H9 (cell line): ENCODE measurements around the gene SUPT3H. TPM values are rescaled to one million over a fixed set of nuclear protein-coding genes. Genes with fewer than 3 reads are reported as not detected.

Experiments
- DNase-seq: peaks from one replicate; pipeline ENCODE4 v3.0.0-alpha.2; 2017
- H2AFZ ChIP-seq: one replicate; pipeline ENCODE4 v1.6.1; 2013; ENCODE audit warnings: mild to moderate bottlenecking, low read length, control low read depth, moderate library complexity
- H2AK5ac ChIP-seq: 2 replicates; pipeline ENCODE4 v1.6.1; 2013; ENCODE audit warnings: low read length, control low read depth, mixed read lengths; ENCODE audit not compliant: insufficient read length
- H2BK120ac ChIP-seq: one replicate; pipeline ENCODE4 v1.6.1; 2013; ENCODE audit warnings: low read depth, mild to moderate bottlenecking, low read length, control low read depth, inconsistent platforms; ENCODE audit not compliant: poor library complexity, severe bottlenecking
- H2BK12ac ChIP-seq: 2 replicates; pipeline ENCODE4 v1.6.1; 2013; ENCODE audit warnings: low read length, control low read depth, mixed read lengths, low read depth; ENCODE audit not compliant: insufficient read length
- H2BK15ac ChIP-seq: 2 replicates; pipeline ENCODE4 v1.6.1; 2013; ENCODE audit warnings: low read depth, low read length, control low read depth
- H2BK20ac ChIP-seq: one replicate; pipeline ENCODE4 v1.6.1; 2013; ENCODE audit warnings: low read depth, mild to moderate bottlenecking, low read length, control low read depth, inconsistent platforms; ENCODE audit not compliant: poor library complexity, severe bottlenecking
- H2BK5ac ChIP-seq: 2 replicates; pipeline ENCODE4 v1.6.1; 2013; ENCODE audit warnings: low read length, control low read depth, mixed read lengths; ENCODE audit not compliant: insufficient read length
- H3K14ac ChIP-seq: 2 replicates; pipeline ENCODE4 v1.6.1; 2013; ENCODE audit warnings: low read length, control low read depth; ENCODE audit not compliant: insufficient read depth
- H3K18ac ChIP-seq: 2 replicates; pipeline ENCODE4 v1.6.1; 2013; ENCODE audit warnings: low read depth, mild to moderate bottlenecking, mixed read lengths, low read length, control low read depth; ENCODE audit not compliant: insufficient read length
- H3K23ac ChIP-seq: 2 replicates; pipeline ENCODE4 v1.6.1; 2013; ENCODE audit warnings: low read length, control low read depth, mixed read lengths, low read depth; ENCODE audit not compliant: insufficient read length
- H3K23me2 ChIP-seq: 2 replicates; pipeline ENCODE4 v1.6.1; 2013; ENCODE audit warnings: low read depth, mild to moderate bottlenecking, mixed read lengths, low read length, control low read depth; ENCODE audit not compliant: insufficient read length, poor library complexity, severe bottlenecking
- H3K27ac ChIP-seq: 2 replicates; pipeline ENCODE4 v1.5.1; 2013; ENCODE audit warnings: low read length, control low read depth, mixed read lengths, low read depth; ENCODE audit not compliant: insufficient read length
- H3K27me3 ChIP-seq: 2 replicates; pipeline ENCODE4 v1.6.1; 2013; ENCODE audit warnings: low read length, control low read depth, inconsistent platforms; ENCODE audit not compliant: insufficient read depth
- H3K4ac ChIP-seq: 2 replicates; pipeline ENCODE4 v1.6.1; 2013; ENCODE audit warnings: low read depth, mild to moderate bottlenecking, control low read depth, inconsistent platforms, low read length, moderate library complexity
- H3K4me1 ChIP-seq: 2 replicates; pipeline ENCODE4 v1.6.1; 2013; ENCODE audit warnings: low read length, control low read depth, inconsistent platforms; ENCODE audit not compliant: insufficient read depth
- H3K4me2 ChIP-seq: 2 replicates; pipeline ENCODE4 v1.6.1; 2013; ENCODE audit warnings: low read length, control low read depth, mixed read lengths; ENCODE audit not compliant: insufficient read length, insufficient read depth
- H3K56ac ChIP-seq: 2 replicates; pipeline ENCODE4 v1.6.1; 2013; ENCODE audit warnings: low read depth, mild to moderate bottlenecking, mixed read lengths, low read length, control low read depth; ENCODE audit not compliant: insufficient read length
- H3K79me1 ChIP-seq: 2 replicates; pipeline ENCODE4 v1.6.1; 2013; ENCODE audit warnings: low read depth, mild to moderate bottlenecking, moderate library complexity, low read length, control low read depth, inconsistent platforms; ENCODE audit not compliant: insufficient read depth, poor library complexity, severe bottlenecking
- H3K79me2 ChIP-seq: 2 replicates; pipeline ENCODE4 v1.6.1; 2013; ENCODE audit warnings: low read length, control low read depth, inconsistent platforms; ENCODE audit not compliant: insufficient read depth
- H3K9ac ChIP-seq: 2 replicates; pipeline ENCODE4 v1.6.1; 2013; ENCODE audit warnings: low read length, control low read depth, mixed read lengths; ENCODE audit not compliant: insufficient read length; ENCODE audit errors: extremely low read depth
- H3K9me3 ChIP-seq: one replicate; pipeline ENCODE4 v1.6.1; 2013; ENCODE audit warnings: low read depth, low read length, inconsistent platforms; ENCODE audit not compliant: control insufficient read depth
- H3T11ph ChIP-seq: one replicate; pipeline ENCODE4 v1.6.1; 2013; ENCODE audit warnings: mild to moderate bottlenecking, low read length, control low read depth, inconsistent platforms
- H4K20me1 ChIP-seq: one replicate; pipeline ENCODE4 v1.6.1; 2013; ENCODE audit not compliant: control insufficient read depth, insufficient read length, insufficient read depth
- H4K5ac ChIP-seq: 2 replicates; pipeline ENCODE4 v1.6.1; 2013; ENCODE audit warnings: low read depth, mild to moderate bottlenecking, mixed read lengths, low read length, control low read depth; ENCODE audit not compliant: insufficient read length
- H4K8ac ChIP-seq: replicated peaks from 2 replicates; pipeline ENCODE4 v1.6.1; 2013; ENCODE audit warnings: low read length, control low read depth, mixed read lengths, low read depth; ENCODE audit not compliant: insufficient read length
- H4K91ac ChIP-seq: 2 replicates; pipeline ENCODE4 v1.6.1; 2013; ENCODE audit warnings: low read depth, mild to moderate bottlenecking, moderate library complexity, mixed read lengths, low read length, control low read depth; ENCODE audit not compliant: insufficient read length
- H3K27ac Mint-ChIP-seq, 3 experiments: 2 replicates in 2 of 3; 3 replicates in 1 of 3; pipeline ENCODE4 v1.8.0; 2020 to 2021; ENCODE audit warnings: mixed read lengths in 3 of 3, mild to moderate bottlenecking in 1 of 3, moderate library complexity in 1 of 3
- H3K27me3 Mint-ChIP-seq: 2 replicates; pipeline ENCODE4 v1.8.0; 2021; ENCODE audit warnings: low read depth, mild to moderate bottlenecking, moderate library complexity, mixed read lengths
- H3K36me3 Mint-ChIP-seq, 3 experiments: 2 replicates in 2 of 3; 3 replicates in 1 of 3; pipeline ENCODE4 v1.8.0; 2020 to 2021; ENCODE audit warnings: low read depth in 3 of 3, mixed read lengths in 3 of 3; ENCODE audit not compliant: insufficient read depth in 1 of 3
- H3K4me1 Mint-ChIP-seq, 2 experiments: 2 replicates each; pipeline ENCODE4 v1.8.0; 2020; ENCODE audit warnings: mixed read lengths in 2 of 2
- H3K4me3 Mint-ChIP-seq, 2 experiments: 2 replicates in 1 of 2; 3 replicates in 1 of 2; pipeline ENCODE4 v1.8.0; 2020 to 2021; ENCODE audit warnings: mild to moderate bottlenecking in 2 of 2, mixed read lengths in 2 of 2, moderate library complexity in 1 of 2
- H3K9me3 Mint-ChIP-seq, 2 experiments: 2 replicates in 1 of 2; 3 replicates in 1 of 2; pipeline ENCODE4 v1.8.0; 2020; ENCODE audit warnings: mild to moderate bottlenecking in 2 of 2, mixed read lengths in 2 of 2, moderate library complexity in 1 of 2
- CTCF ChIP-seq: fragments of 200-600 bp; sonication (generic); conservative IDR thresholded peaks from 3 replicates; pipeline ENCODE4 v1.8.0; 2021; ENCODE audit warnings: antibody characterized with exemption, mild to moderate bottlenecking
- WGBS: extraction: QIAGEN DNeasy Blood & Tissue Kit; methylation state at CpG from one replicate; pipeline ENCODE4 v1.1.7; 2013; ENCODE audit warnings: missing lambda C conversion rate, low lambda C conversion rate, mixed read lengths; ENCODE audit not compliant: insufficient read length; ENCODE audit errors: extremely low coverage; 5-methylcytosine and 5-hydroxymethylcytosine counted together
- total RNA-seq: library from RNA; stranded (reverse); gene quantifications from 2 replicates; pipeline ENCODE4 v1.2.1, GENCODE V29; 2021

Gene SUPT3H
- total RNA-seq, 1 experiment from 2014 or later: 22.5 TPM

GRCh38 chr6:45163952-45164766 lies 213.6 kb downstream of the SUPT3H start:
- Histone ChIP-seq H4K8ac (no peak overlapping the region), H3K18ac (no peak overlapping the region), H2BK20ac (no peak overlapping the region), H3K9me3 (no peaks in the 10 kb centered on the region), H3K9ac (no peak overlapping the region), H3K56ac (no peak overlapping the region), H3K14ac (no peak overlapping the region), H3K79me2 (no peaks in the 10 kb centered on the region), H2AK5ac (no peak overlapping the region), H4K5ac (no peak overlapping the region), H2BK120ac (no peak overlapping the region), H3K27me3 (no peaks in the 10 kb centered on the region), H3K23ac (no peak overlapping the region), H2AFZ (no peak overlapping the region), H3K79me1 (no peaks in the 10 kb centered on the region), H4K20me1 (no peaks in the 10 kb centered on the region), H3K23me2 (no peaks in the 10 kb centered on the region), H3K4me1 (0 out of 2 replicates have a peak, but pooled peaks cover 2% of the 10 kb centered on the region), H3K27ac (no peak overlapping the region), H2BK12ac (no peak overlapping the region), H3K4ac (no peak overlapping the region), H4K91ac (no peak overlapping the region), H2BK5ac (no peak overlapping the region), H3T11ph (no peak overlapping the region), H2BK15ac (no peak overlapping the region), H3K4me2 (no peak overlapping the region)
- Mint-ChIP-seq H3K27me3 (no peaks in the 10 kb centered on the region), H3K4me1 (peaks cover 8 to 10% of the 10 kb centered on the region in 2 experiments), H3K9me3 (no peaks in the 10 kb centered on the region), H3K27ac (no peak overlapping the region), H3K36me3 (no peaks in the 10 kb centered on the region), H3K4me3 (no peak overlapping the region)
- no peak for DNase-seq
- WGBS: no CpG with 5 or more reads among the region's 3 CpGs
- TF ChIP-seq CTCF: no peak
